Measurements from ENCODE around the gene DENND1C.

DENND1C gene

GRCh38 chr19:6418562-6418932 lies 63.0 kb downstream of the DENND1C start:
- TF ChIP-seq, protein P1, sequence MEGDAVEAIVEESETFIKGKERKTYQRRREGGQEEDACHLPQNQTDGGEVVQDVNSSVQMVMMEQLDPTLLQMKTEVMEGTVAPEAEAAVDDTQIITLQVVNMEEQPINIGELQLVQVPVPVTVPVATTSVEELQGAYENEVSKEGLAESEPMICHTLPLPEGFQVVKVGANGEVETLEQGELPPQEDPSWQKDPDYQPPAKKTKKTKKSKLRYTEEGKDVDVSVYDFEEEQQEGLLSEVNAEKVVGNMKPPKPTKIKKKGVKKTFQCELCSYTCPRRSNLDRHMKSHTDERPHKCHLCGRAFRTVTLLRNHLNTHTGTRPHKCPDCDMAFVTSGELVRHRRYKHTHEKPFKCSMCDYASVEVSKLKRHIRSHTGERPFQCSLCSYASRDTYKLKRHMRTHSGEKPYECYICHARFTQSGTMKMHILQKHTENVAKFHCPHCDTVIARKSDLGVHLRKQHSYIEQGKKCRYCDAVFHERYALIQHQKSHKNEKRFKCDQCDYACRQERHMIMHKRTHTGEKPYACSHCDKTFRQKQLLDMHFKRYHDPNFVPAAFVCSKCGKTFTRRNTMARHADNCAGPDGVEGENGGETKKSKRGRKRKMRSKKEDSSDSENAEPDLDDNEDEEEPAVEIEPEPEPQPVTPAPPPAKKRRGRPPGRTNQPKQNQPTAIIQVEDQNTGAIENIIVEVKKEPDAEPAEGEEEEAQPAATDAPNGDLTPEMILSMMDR (IDR thresholded peaks at IDR 0.05; ENCODE audit: insufficient read depth, missing control alignments): no peak
- FAIRE-seq (no peak), DNase-seq (ENCODE audit: insufficient read length, low spot score) (no peak)

- TF ChIP-seq, protein P1 (IDR thresholded peaks at IDR 0.05; ENCODE audit: insufficient read depth, missing control alignments): no peak
- no peak for FAIRE-seq
- DNase-seq (ENCODE audit: insufficient read length, low spot score): peak; percentile 19
Measured at GRCh38 chr19:6417713-6418561, 63.6 kb downstream of the DENND1C start.
